Dedifferentiated amniotic fluid mesenchymal stem cell (primary cell): ENCODE results near the gene BCL7C.
"Not testable (repeated sequence)": the region's sequence is repeated elsewhere in the genome, so short reads cannot be mapped to it uniquely, and the experiment has no call there.

ENCODE experiments used
- DNase-seq: peaks from one replicate; pipeline ENCODE4 v3.0.0-alpha.2; 2016; ENCODE audit errors: extremely low spot score

Gene BCL7C

GRCh38 chr16:30893744-30894539 lies at the start of gene BCL7C:
BCL7C (minus strand) TSS chr16:30894077; CDS start chr16:30893944, 133 bp downstream.
- DNase-seq = peak; percentile 79

GRCh38 chr16:30942426-30942806 lies 48.5 kb upstream of the BCL7C start:
- no peak for DNase-seq

- DNase-seq = no peak
Measured at GRCh38 chr16:30941600-30942425, 47.9 kb upstream of the BCL7C start.

GRCh38 chr16:30939571-30939970 lies 45.7 kb upstream of the BCL7C start:
- DNase-seq = not testable (repeated sequence)

- DNase-seq = no peak
Measured at GRCh38 chr16:30937692-30938091, 43.8 kb upstream of the BCL7C start.

- DNase-seq = no peak
Measured at GRCh38 chr16:30934827-30935557, 41.1 kb upstream of the BCL7C start.

- no peak for DNase-seq
Measured at GRCh38 chr16:30931068-30931650, 37.3 kb upstream of the BCL7C start.

- no peak for DNase-seq
Measured at GRCh38 chr16:30930160-30930571, 36.3 kb upstream of the BCL7C start.

- DNase-seq = no peak
Measured at GRCh38 chr16:30929167-30929566, 35.3 kb upstream of the BCL7C start.

- no peak for DNase-seq
Measured at GRCh38 chr16:30928390-30928789, 34.5 kb upstream of the BCL7C start.

- no peak for DNase-seq
Measured at GRCh38 chr16:30927789-30928378, 34.0 kb upstream of the BCL7C start.

- DNase-seq = no peak
Measured at GRCh38 chr16:30926937-30927788, 33.3 kb upstream of the BCL7C start.

- DNase-seq = no peak
Measured at GRCh38 chr16:30925995-30926811, 32.3 kb upstream of the BCL7C start.

GRCh38 chr16:30925632-30925987 lies 31.7 kb upstream of the BCL7C start:
- no peak for DNase-seq

- DNase-seq = no peak
Measured at GRCh38 chr16:30924913-30925631, 31.2 kb upstream of the BCL7C start.

GRCh38 chr16:30924076-30924912 lies 30.4 kb upstream of the BCL7C start:
- DNase-seq = no peak

- no peak for DNase-seq
Measured at GRCh38 chr16:30923554-30924075, 29.7 kb upstream of the BCL7C start, which contains the start of gene FBXL19. FBXL19 (plus strand) TSS chr16:30923572; CDS start chr16:30925755, 2,183 bp downstream.
